HG02588 (cell line): ENCODE data around the gene RSPH1.
A peak's percentile ranks its signal among the peaks of the same experiment; 100 is the strongest.

Experiments
- ATAC-seq: cut with Tn5 transposase; IDR thresholded peaks from one replicate; pipeline ENCODE4 v1.9.1; 2021; ENCODE audit warnings: mild to moderate bottlenecking, moderate library complexity; ENCODE audit not compliant: unreplicated experiment

RSPH1 gene

DNA sequence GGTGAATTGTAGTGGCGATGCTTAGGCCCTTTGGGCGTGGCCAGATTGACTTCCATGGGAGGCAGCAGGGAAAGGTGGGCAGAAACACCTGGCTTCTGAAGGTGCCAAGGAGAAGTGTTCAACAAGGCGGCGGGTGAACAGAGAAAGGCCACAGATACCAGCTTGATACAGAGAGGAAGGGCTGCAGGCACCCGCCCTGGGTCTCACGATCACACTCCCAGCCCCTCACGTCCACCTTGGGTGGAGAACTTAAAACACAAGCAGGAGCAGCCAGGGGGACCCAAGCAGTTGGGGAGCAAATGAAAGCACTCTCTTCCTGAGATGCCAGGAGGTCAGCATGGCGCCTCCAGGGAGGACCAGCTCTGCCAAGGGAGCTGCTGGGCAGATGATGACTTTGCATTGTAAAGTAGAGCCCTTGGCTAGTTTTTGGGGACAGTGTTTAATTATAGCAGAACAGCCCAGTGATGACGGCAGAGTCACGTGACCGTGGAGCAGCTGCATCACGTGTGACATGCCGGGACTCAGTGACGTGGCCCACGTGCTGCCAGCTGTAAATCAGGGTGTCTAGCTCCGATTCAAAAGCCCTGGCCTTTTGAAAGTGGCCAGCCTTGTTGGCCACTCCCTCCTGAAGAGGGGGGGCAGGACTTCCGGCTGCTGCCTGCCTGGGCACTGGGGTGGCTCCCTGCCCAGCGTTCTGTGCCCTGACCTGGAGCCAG, 36.6 kb upstream of the RSPH1 start:
- no peak for ATAC-seq

DNA sequence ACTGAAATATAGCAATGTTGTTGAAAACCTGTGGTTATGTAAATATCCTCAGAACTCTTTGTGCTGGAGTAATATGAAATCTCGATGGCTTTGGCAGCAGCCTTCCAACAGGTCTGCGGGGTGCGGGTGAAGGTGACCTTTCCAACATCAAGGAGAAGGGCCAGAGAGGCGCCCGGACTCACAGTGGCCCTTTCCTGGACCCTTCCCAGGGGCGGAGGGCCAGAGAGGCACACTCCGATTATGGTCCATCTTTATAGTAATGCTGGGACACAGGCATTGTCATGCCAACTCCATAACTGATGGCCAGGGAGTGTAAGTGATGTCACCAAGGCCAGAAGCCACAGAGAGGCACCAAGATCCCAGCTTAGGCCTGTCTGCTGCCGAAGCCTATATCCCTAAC, 35.7 kb upstream of the RSPH1 start:
- ATAC-seq, result no peak

DNA sequence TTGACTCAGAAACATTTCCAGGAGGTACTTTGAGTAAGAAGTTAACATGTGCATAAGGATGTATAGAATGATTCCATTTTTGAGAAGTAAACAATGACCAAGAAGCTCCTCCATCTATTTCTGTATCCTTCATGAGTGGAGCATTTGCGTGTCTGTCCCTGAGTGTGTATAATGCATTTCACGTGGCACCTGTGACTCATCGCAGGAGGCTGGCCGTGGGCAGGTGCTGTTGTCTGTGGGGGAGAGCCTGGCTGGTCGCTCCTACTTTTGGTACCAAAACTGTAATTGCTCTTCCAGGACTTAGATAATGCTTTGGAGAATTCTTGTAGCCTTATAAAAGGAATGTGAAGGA, 34.1 kb upstream of the RSPH1 start:
- ATAC-seq, result no peak

GRCh38 chr21:42527489-42528158, 31.6 kb upstream of the RSPH1 start:
- no peak for ATAC-seq

- ATAC-seq, result no peak
Observed at GRCh38 chr21:42527127-42527488, 31.1 kb upstream of the RSPH1 start.

GRCh38 chr21:42526379-42526727, 30.3 kb upstream of the RSPH1 start:
- no peak for ATAC-seq

- ATAC-seq, result no peak
Observed at GRCh38 chr21:42525676-42526378, 29.8 kb upstream of the RSPH1 start.

DNA sequence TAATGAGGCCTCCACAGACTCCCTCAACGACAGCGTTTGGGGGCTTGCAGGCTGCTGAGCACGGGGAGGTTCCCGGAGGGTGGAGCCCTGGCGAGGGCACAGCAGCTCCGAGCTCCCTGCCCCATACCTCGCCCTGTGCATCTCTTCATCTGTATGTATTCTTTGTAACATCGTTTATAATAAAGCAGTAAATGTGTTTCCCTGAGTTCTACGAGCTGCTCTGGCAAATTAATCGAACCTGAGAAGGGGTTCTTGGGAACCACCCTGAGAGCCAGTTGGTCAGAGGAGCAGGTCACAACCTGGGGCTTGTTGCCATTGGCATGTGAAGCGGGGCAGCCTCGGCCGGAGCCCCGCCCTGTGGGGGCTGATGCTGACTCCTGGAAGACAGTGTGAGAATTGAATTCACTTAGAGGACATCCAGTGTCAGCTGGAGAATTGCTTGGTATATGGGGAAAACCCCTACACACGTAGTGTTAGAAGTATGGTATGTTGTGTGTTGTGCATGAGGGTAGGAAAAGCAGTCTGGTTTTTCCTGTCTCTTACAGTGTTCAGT, 29.1 kb upstream of the RSPH1 start:
- no peak for ATAC-seq

DNA sequence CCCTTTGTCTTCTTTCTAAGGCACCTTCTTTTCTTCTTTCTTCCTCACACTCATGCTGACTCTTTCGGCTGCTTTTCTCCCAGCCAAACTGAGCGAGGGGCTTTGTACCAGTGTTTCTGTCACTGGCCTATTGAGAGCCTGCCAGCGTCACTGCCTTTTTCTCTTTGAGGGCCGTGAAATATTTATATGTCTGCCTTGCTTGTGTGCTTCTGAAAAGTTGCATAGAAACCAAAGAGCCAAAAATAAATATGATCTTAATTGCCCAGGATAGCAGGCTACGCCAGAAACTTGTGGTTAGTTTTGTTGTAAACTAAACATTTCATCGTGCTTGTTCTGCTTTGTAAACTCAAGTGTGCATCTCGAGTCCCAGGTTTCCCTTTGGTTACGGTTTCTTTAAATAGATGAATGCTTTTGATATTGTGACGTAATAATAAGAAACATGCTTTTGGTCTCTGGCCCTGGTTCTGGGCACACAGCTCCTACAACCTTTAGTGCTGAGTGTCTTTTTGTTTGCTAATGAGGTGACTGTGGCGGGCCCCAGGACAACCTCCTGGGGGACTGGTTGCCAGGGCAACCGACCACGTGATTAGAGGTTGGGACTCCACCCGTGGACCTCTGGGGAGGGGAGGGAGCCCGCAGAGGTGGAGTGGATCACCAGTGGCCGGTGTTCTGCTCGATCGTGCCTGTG, 28.5 kb upstream of the RSPH1 start:
- ATAC-seq, result peak; percentile 71

GRCh38 chr21:42523941-42524340, 27.9 kb upstream of the RSPH1 start:
- no peak for ATAC-seq

GRCh38 chr21:42523211-42523610, 27.2 kb upstream of the RSPH1 start:
- no peak for ATAC-seq

DNA sequence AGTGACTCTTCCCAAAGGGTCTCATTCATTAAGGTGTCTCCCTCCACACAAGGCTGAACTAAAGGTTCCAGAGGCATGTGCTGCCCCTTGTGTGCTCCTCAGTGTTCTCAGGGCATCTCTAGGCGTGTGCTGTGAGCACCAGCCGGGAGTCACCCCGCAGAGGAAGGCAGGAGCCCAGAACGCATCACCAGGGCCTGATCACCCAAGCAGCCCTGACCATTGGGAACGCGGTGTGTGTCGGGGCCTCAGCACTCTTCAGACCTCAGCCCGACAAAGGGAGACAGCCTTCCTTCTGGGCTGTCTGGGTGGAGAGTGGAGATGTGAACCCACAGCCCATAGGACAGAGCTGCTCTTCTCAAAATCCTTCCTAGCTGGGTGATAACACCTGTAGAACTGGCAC, 26.7 kb upstream of the RSPH1 start:
- no peak for ATAC-seq

GRCh38 chr21:42522271-42522670, 26.2 kb upstream of the RSPH1 start:
- ATAC-seq, result no peak

DNA sequence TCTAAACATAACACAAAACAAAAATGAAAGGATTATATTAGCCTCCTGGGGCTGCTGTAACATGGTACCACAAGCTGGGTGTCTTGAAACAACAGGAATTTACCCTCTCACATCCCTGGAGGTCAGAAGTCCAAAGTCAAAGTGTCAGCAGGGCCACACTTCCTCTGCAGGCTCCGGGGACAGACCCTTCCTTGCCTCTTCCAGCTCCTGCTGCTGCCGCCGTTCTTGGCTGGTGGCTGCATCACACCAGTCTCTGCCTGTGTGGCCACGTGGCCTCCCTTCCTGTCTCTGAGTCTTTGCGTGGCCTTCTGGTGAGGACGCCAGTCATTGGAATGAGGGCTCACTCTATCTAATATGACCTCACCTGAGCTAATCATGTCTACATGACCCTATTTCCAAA, 25.8 kb upstream of the RSPH1 start:
- no peak for ATAC-seq

GRCh38 chr21:42521384-42521783, 25.4 kb upstream of the RSPH1 start:
- ATAC-seq, result no peak

GRCh38 chr21:42520628-42521253, 24.7 kb upstream of the RSPH1 start:
- no peak for ATAC-seq

GRCh38 chr21:42518626-42519025, 22.6 kb upstream of the RSPH1 start:
- ATAC-seq, result no peak

DNA sequence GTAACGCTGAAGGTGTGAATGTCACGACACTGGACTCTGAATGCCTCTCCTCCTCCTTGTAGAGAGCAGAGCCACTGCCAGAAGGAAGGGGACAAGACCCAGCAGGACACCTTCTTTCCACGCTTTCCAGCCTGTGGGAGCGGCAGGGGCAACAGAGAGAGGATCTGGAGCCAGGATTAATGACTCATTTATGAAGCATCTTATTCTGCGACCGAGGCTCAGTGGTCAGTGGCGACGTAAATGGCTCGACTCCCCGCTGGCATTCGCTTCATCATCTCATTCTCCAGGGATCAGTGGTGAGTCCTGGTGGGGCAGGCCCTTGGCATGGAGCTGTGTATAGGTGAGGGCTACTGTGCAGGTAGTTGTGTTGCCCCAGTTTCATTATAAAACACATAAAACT, 22.2 kb upstream of the RSPH1 start:
- no peak for ATAC-seq

GRCh38 chr21:42515708-42516502, 19.9 kb upstream of the RSPH1 start:
- no peak for ATAC-seq

DNA sequence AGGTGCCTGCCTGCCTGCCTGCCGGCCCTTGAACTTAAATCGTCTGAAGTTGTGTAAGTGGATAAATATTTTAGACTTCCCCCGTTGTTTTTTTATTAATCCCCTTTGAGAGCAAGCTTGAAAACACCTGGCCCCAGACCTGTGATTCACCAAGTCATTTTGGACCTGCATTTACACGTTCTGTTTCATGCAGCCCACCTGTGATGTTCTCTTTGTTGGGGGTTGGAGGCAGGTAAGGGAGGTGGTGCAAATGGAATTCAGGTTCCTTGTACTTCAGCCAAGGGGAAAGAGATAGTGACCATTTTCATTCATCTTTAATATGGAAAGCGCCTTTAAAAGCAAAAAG, 18.8 kb upstream of the RSPH1 start:
- no peak for ATAC-seq
